Pancreas (tissue), 10 donors: ENCODE data around the gene ERVK3-1. TPM values are rescaled to one million over a fixed set of nuclear protein-coding genes. Genes with fewer than 3 reads are reported as not detected.

Experiments
- ATAC-seq, 4 donors: fragments of 200-7000 bp; cut with Tn5 transposase; one replicate each; pipeline versions ENCODE4 v1.8.0 to v1.9.1; 2020; ENCODE audit warnings: mild to moderate bottlenecking in 4 of 4, moderate library complexity in 4 of 4
- DNase-seq, 6 donors: peaks; one replicate each; pipeline ENCODE4 v3.0.0-alpha.2; 2020
- FAIRE-seq: peaks from 2 replicates; lab custom pipeline; 2012; peaks lifted over from hg19 to GRCh38; lab: Jason Lieb, UNC
- H3K27ac ChIP-seq, 4 donors: fragments of 200-600 bp; sonication (generic); 1 replicate in 3 of 4; 2 replicates in 1 of 4; pipeline versions ENCODE4 v1.5.0 to v1.8.0; 2020
- H3K27me3 ChIP-seq, 4 donors: fragments of 200-600 bp; one replicate each; pipeline ENCODE4 v1.8.0; 2021
- H3K36me3 ChIP-seq, 3 donors: fragments of 200-600 bp; sonication (generic) in 1 of 3; one replicate each; pipeline versions ENCODE4 v1.5.0 to v1.8.0; 2020 to 2021
- H3K4me1 ChIP-seq, 3 donors: fragments of 200-600 bp; one replicate each; pipeline ENCODE4 v1.8.0; 2021
- H3K4me3 ChIP-seq, 4 donors: fragments of 200-600 bp; sonication (generic) in 2 of 4; one replicate each; pipeline versions ENCODE4 v1.5.0 to v1.8.0; 2020 to 2021
- H3K9me3 ChIP-seq, 4 donors: fragments of 200-600 bp; one replicate each; pipeline ENCODE4 v1.8.0; 2021
- WGBS, 2 donors: extraction: QIAGEN DNeasy Blood & Tissue Kit; methylation state at CpG; one replicate each; pipeline ENCODE4 v1.1.7; 2013; 5-methylcytosine and 5-hydroxymethylcytosine counted together
- intact Hi-C, 3 donors: fragments of 100-400 bp; cut with DNase I; formaldehyde crosslinking; loops; one replicate each; pipeline versions ENCODE4 v1.11.1 to v1.14.2; 2022
- polyA plus RNA-seq, 2 donors: library from polyadenylated mRNA; stranded (reverse); fragments of 200-250 nt; gene quantifications; one replicate each; pipeline ENCODE4 v1.2.3, GENCODE V29; 2013
- total RNA-seq, 6 donors: library from RNA; stranded (reverse); fragmentation: NEBNext Ultra II Directional in 4 of 6; extraction: Animal tissue kit (Norgen Biotek cat#: 25700) in 4 of 6; gene quantifications; one replicate each; pipeline versions ENCODE4 v1.2.1 to v1.2.4, GENCODE V29; 2021 to 2023
- TF ChIP-seq, protein P1 (sequence below), 4 donors: fragments of 200-600 bp; sonication (generic) in 3 of 4; IDR thresholded peaks; one replicate each; pipeline versions ENCODE4 v1.5.0 to v1.8.0; 2021; ENCODE audit warnings: antibody characterized with exemption in 4 of 4
- donor health status: healthy with polysubstance abuse.
- donor health status: DM: no; HTN: no; CAD: no; lungs with moderate emphysema.
- donor health status: DM: no; HTN: no; CAD: no.
- donor health status: control.
- donor health status: control.
- donor health status: Bipolar disorder and iron deficiency.
- donor health status: DM: yes; HTN: yes; CAD: no.
- donor health status: DM: no; HTN: no; CAD: no.
- donor health status: DM: no; HTN: no; CAD: no.
- donor health status: DM: yes; HTN: yes; CAD: no.

Gene ERVK3-1
- total and polyA plus RNA-seq, 8 donors: 8.6 to 41.6 (median 15.6) TPM

DNA sequence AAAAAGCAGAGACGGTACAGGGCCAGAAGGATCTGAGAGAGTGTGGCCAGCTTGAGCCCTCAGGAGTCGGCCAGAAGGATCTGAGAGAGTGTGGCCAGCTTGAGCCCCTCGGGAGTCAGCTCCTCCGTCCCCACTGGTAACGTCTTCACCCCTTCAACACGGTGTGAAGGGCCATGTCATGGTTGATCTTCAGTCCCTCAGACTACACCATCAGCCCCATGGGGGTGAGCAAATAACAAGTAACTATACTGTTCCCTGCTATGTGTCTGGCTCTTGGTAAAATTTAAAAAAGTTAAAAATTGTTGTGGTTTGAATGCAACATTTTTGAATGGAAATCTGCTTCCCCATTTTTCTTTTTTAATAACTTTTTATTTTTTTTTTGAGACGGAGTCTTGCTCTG lies 28.0 kb upstream of the ERVK3-1 start:
- TF ChIP-seq, protein P1, sequence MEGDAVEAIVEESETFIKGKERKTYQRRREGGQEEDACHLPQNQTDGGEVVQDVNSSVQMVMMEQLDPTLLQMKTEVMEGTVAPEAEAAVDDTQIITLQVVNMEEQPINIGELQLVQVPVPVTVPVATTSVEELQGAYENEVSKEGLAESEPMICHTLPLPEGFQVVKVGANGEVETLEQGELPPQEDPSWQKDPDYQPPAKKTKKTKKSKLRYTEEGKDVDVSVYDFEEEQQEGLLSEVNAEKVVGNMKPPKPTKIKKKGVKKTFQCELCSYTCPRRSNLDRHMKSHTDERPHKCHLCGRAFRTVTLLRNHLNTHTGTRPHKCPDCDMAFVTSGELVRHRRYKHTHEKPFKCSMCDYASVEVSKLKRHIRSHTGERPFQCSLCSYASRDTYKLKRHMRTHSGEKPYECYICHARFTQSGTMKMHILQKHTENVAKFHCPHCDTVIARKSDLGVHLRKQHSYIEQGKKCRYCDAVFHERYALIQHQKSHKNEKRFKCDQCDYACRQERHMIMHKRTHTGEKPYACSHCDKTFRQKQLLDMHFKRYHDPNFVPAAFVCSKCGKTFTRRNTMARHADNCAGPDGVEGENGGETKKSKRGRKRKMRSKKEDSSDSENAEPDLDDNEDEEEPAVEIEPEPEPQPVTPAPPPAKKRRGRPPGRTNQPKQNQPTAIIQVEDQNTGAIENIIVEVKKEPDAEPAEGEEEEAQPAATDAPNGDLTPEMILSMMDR (IDR thresholded peaks at IDR 0.05): no peak
- WGBS, 2 donors: 91 to 96% methylated on average over 7 of the region's 7 CpGs
- ATAC-seq (no peak), FAIRE-seq (no peak), DNase-seq (no peak)
- no peaks in the 10 kb centered on the region for H3K9me3 ChIP-seq
- no peaks in the 10 kb centered on the region for H3K36me3 ChIP-seq
- H3K27me3 ChIP-seq: no peaks in the 10 kb centered on the region
- H3K27ac ChIP-seq: no peak overlapping the region
- intact Hi-C loops: no loop called here
- no peak overlapping the region for H3K4me3 ChIP-seq
- H3K4me1 ChIP-seq: peaks cover 0 to 10% (median 6%) of the 10 kb centered on the region in 3 donors

GRCh38 chr19:58277748-58278540 lies 27.2 kb upstream of the ERVK3-1 start:
- peak overlapping the region; percentile 59 to 97 (median 84) for H3K4me3 ChIP-seq
- TF ChIP-seq, protein P1 (IDR thresholded peaks at IDR 0.05): no peak
- H3K36me3 ChIP-seq: no peaks in the 10 kb centered on the region
- WGBS, 2 donors: 40 to 43% methylated on average over 25 of the region's 25 CpGs
- intact Hi-C loops: no loop called here
- peak in 3 of 4 donors; percentile 2 to 9 (median 5) for ATAC-seq
- peaks cover 0 to 10% (median 6%) of the 10 kb centered on the region in 3 donors for H3K4me1 ChIP-seq
- no peaks in the 10 kb centered on the region for H3K27me3 ChIP-seq
- FAIRE-seq: no peak
- no peaks in the 10 kb centered on the region for H3K9me3 ChIP-seq
- H3K27ac ChIP-seq: peak overlapping the region; percentile 10 to 77 (median 64)
- no peak for DNase-seq

DNA sequence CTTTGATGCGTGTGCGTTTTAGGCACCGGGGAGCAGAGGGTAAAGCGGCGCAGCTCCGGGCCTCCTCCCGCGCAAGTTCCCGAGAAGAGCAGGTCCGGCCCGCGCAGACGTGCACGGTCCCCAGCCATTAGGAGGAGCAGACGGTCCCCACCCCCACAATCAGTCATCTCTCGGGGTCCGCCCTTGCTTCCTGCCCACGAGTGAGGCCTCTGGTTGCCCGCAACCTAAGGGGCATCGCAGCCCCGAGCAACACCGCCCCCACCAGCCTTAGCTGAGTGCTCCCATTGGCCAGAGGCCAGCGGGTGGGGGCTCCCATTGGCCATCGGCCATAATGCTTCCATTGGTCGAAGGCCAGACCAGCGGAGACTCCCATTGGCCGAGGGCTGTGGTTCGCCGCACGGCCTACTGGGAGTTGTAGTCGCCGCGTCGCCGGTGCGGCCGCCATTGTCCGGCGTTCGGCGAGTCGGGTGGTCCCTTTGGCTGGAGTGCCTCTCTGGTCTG lies 26.6 kb upstream of the ERVK3-1 start, which contains the start of gene ZNF8:
TSS of gene ZNF8 (plus strand) at position 415 of the 501 bp plus-strand sequence. CDS start 127 bp downstream, outside the sequence.
- TF ChIP-seq, protein P1 (IDR thresholded peaks at IDR 0.05): no peak
- FAIRE-seq (peak; percentile 90), ATAC-seq (peak; percentile 95 to 98 (median 96)), DNase-seq (peak; percentile 94 to 98 (median 97))
- H3K27ac ChIP-seq: peak within 1 kb of the TSS; percentile 48 to 77 (median 64)
- 0% methylated on average over 36 to 42 of the region's 42 CpGs for WGBS, 2 donors
- no peaks in the 10 kb centered on the region for H3K36me3 ChIP-seq
- H3K4me1 ChIP-seq: peaks cover 0 to 10% (median 6%) of the 10 kb centered on the region in 3 donors
- intact Hi-C loops: no loop called here
- no peaks in the 10 kb centered on the region for H3K27me3 ChIP-seq
- H3K9me3 ChIP-seq: no peaks in the 10 kb centered on the region
- H3K4me3 ChIP-seq: peak within 1 kb of the TSS; percentile 59 to 97 (median 84)

DNA sequence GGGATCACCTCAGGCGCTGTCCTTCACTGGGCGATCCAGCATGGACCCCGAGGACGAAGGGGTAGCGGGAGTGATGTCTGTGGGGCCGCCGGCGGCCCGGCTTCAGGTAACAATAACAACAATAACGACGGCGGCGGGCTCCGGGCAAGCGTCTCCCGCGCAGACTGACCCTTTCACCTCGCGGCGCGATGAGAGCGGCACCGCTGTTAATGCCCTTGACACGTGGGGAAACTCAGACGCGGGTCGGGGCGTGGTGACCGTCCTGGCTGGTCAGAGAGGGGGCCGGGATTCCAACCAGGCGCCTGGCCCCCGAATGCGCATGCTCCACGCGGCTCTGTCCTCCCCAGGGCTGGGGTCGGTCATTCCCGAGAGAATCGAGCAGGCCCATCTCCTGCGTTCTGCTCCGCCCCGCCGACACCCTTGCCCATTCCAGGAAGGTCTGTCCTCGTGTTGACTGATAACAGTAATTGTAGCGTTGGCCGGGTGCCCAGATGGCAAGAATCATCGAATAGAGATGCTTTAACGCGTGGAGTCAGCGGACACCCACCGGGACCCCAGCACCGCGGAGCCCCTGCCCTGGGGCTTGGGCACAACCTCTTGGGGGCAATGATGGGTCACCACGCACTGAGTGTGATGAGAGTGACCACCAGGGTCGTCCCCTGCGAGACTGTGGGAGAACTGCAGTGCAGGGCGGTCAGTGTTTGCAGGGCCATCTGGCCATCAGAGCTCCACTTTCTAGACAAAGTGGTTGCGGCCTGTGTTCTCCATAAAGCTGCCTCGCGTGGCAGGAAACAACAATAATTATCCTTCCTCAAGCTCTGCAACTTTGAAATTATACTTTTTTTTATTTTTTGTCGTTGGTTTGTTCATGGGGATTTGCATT lies 25.9 kb upstream of the ERVK3-1 start:
- H3K27me3 ChIP-seq: no peaks in the 10 kb centered on the region
- H3K9me3 ChIP-seq: no peaks in the 10 kb centered on the region
- WGBS, 2 donors: 5% methylated on average over 54 to 60 of the region's 60 CpGs
- ATAC-seq (peak; percentile 42 to 62 (median 54)), DNase-seq (peak; percentile 62 to 88 (median 74)), FAIRE-seq (no peak)
- H3K27ac ChIP-seq: peak overlapping the region; percentile 48 to 77 (median 64)
- TF ChIP-seq, protein P1 (IDR thresholded peaks at IDR 0.05): no peak
- intact Hi-C loops: no loop called here
- H3K4me3 ChIP-seq: peak overlapping the region; percentile 59 to 97 (median 84)
- peaks cover 0 to 10% (median 6%) of the 10 kb centered on the region in 3 donors for H3K4me1 ChIP-seq
- no peaks in the 10 kb centered on the region for H3K36me3 ChIP-seq
